Measurements from ENCODE around the gene ATP6V1G3.
A peak's percentile ranks its signal among the peaks of the same experiment; 100 is the strongest.

ATP6V1G3 gene

GRCh38 chr1:198541737-198542136, 1.3 kb upstream of the ATP6V1G3 start:
- DNase-seq: no peak

- no peak for DNase-seq
Measured at GRCh38 chr1:198538579-198539364, 1.7 kb downstream of the ATP6V1G3 start.

- DNase-seq: no peak
Measured at GRCh38 chr1:198535631-198536030, 4.8 kb downstream of the ATP6V1G3 start.

- DNase-seq: no peak
Measured at GRCh38 chr1:198534548-198535418, 5.7 kb downstream of the ATP6V1G3 start.

GRCh38 chr1:198531891-198532290, 8.6 kb downstream of the ATP6V1G3 start:
- no peak for DNase-seq

GRCh38 chr1:198530953-198531352, 9.5 kb downstream of the ATP6V1G3 start:
- DNase-seq: no peak

GRCh38 chr1:198529414-198529813, 11.1 kb downstream of the ATP6V1G3 start:
- DNase-seq: no peak

- DNase-seq: no peak
Measured at GRCh38 chr1:198528364-198528763, 12.1 kb downstream of the ATP6V1G3 start.

- DNase-seq: no peak
Measured at GRCh38 chr1:198524556-198524955, 15.9 kb downstream of the ATP6V1G3 start.

GRCh38 chr1:198524127-198524526, 16.4 kb downstream of the ATP6V1G3 start:
- DNase-seq: peak; percentile 41

GRCh38 chr1:198523182-198523950, 17.1 kb downstream of the ATP6V1G3 start:
- DNase-seq: peak; percentile 63

- DNase-seq: peak; percentile 57
Measured at GRCh38 chr1:198520524-198521254, 19.8 kb downstream of the ATP6V1G3 start.

GRCh38 chr1:198519639-198520501, 20.6 kb downstream of the ATP6V1G3 start:
- DNase-seq: peak; percentile 56

GRCh38 chr1:198517623-198518199, 22.8 kb downstream of the ATP6V1G3 start:
- no peak for DNase-seq

- DNase-seq: no peak
Measured at GRCh38 chr1:198500096-198500495, 40.4 kb downstream of the ATP6V1G3 start.

GRCh38 chr1:198499588-198499987, 40.9 kb downstream of the ATP6V1G3 start:
- DNase-seq: no peak

- DNase-seq: no peak
Measured at GRCh38 chr1:198498881-198499280, 41.6 kb downstream of the ATP6V1G3 start.

GRCh38 chr1:198498103-198498385, 42.4 kb downstream of the ATP6V1G3 start:
- DNase-seq: no peak

GRCh38 chr1:198497326-198498102, 43.0 kb downstream of the ATP6V1G3 start:
- no peak for DNase-seq

Measured in CD4-positive, alpha-beta T cell treated with Interleukin-12 subunit alpha and Interleukin-12 subunit beta, for 1 hour (primary cell).